HG03060 (cell line): ENCODE measurements around the gene TESMIN.

Source experiments
- ATAC-seq: cut with Tn5 transposase; IDR thresholded peaks from one replicate; pipeline ENCODE4 v1.9.1; 2021; ENCODE audit warnings: low read depth, moderate number of reproducible peaks; ENCODE audit not compliant: unreplicated experiment

Gene TESMIN

GRCh38 chr11:68685656-68686380 is 65.5 kb downstream of the TESMIN start:
- no peak for ATAC-seq

- ATAC-seq = no peak
Observed at GRCh38 chr11:68684385-68685356, 66.6 kb downstream of the TESMIN start, which contains the start of gene GAL. Gene GAL (plus strand): TSS chr11:68684544. CDS start chr11:68684924, 380 bp downstream.

GRCh38 chr11:68683536-68684384 is 67.6 kb downstream of the TESMIN start:
- ATAC-seq = no peak

GRCh38 chr11:68683121-68683520 is 68.2 kb downstream of the TESMIN start:
- no peak for ATAC-seq

GRCh38 chr11:68682531-68682961 is 68.8 kb downstream of the TESMIN start:
- ATAC-seq = no peak

GRCh38 chr11:68680541-68681231 is 70.6 kb downstream of the TESMIN start:
- ATAC-seq = no peak

GRCh38 chr11:68678031-68678441 is 73.3 kb downstream of the TESMIN start:
- no peak for ATAC-seq

GRCh38 chr11:68677432-68677831 is 73.9 kb downstream of the TESMIN start:
- no peak for ATAC-seq

GRCh38 chr11:68674461-68674860 is 76.9 kb downstream of the TESMIN start:
- ATAC-seq = no peak

- no peak for ATAC-seq
Observed at GRCh38 chr11:68673991-68674390, 77.3 kb downstream of the TESMIN start.

- no peak for ATAC-seq
Observed at GRCh38 chr11:68673306-68673945, 77.9 kb downstream of the TESMIN start.

GRCh38 chr11:68670208-68670992 is 80.9 kb downstream of the TESMIN start:
- ATAC-seq = no peak

GRCh38 chr11:68669301-68670090 is 81.8 kb downstream of the TESMIN start:
- ATAC-seq = no peak

- ATAC-seq = no peak
Observed at GRCh38 chr11:68667511-68668500, 83.5 kb downstream of the TESMIN start.

- no peak for ATAC-seq
Observed at GRCh38 chr11:68666849-68667248, 84.5 kb downstream of the TESMIN start.

GRCh38 chr11:68665436-68665835 is 85.9 kb downstream of the TESMIN start:
- no peak for ATAC-seq

- no peak for ATAC-seq
Observed at GRCh38 chr11:68664906-68665305, 86.4 kb downstream of the TESMIN start.
